Measurements from ENCODE around the gene POU3F1. TPM values are rescaled to one million over a fixed set of nuclear protein-coding genes. Genes with fewer than 3 reads are reported as not detected.

POU3F1 gene
- total and polyA plus RNA-seq, 2 of the 4 experiments (the other 2 are of a cell fraction), result not detected

- Histone ChIP-seq H3K4me2 (ENCODE audit: low read depth, low read length) (no peak overlapping the region), H2AK9ac (replicated peaks; ENCODE audit: low read depth, low read length, poor library complexity) (no peak overlapping the region), H2BK20ac (ENCODE audit: low read depth, low read length) (no peak overlapping the region), H3K14ac (replicated peaks; ENCODE audit: low read depth, low read length) (no peak overlapping the region), H3K4ac (ENCODE audit: low read depth, low read length) (no peak overlapping the region), H2BK5ac (ENCODE audit: low read depth, low read length, poor library complexity, severe bottlenecking) (no peak overlapping the region), H2BK120ac (ENCODE audit: low read depth, low read length) (no peak overlapping the region), H3K4me1 (ENCODE audit: control insufficient read depth, insufficient read depth, low read length) (no peaks in the 10 kb centered on the region), H3K9me1 (ENCODE audit: insufficient read depth, low read length) (no peaks in the 10 kb centered on the region), H4K5ac (ENCODE audit: low read depth, low read length) (no peak overlapping the region), H2AK5ac (ENCODE audit: low read depth, low read length) (no peak overlapping the region), H4K20me1 (ENCODE audit: insufficient read depth, low read length) (no peaks in the 10 kb centered on the region; the same call in 1 of the 2 replicates), H3K36me3 (ENCODE audit: control insufficient read depth, insufficient read depth, low read length) (no peaks in the 10 kb centered on the region), H3K18ac (ENCODE audit: low read depth, low read length) (no peak overlapping the region), H3K9ac (ENCODE audit: low read depth, low read length) (no peak overlapping the region), H3K4me3 (ENCODE audit: insufficient read depth, low read depth, low read length) (no peak overlapping the region), H4K91ac (ENCODE audit: insufficient read depth, low read depth, low read length) (no peak overlapping the region), H3K79me1 (ENCODE audit: low read depth in 1 of 2, low read length in 2 of 2) (no peaks in the 10 kb centered on the region), H3K9me3 (ENCODE audit: control insufficient read depth, insufficient read depth, low read length) (no peaks in the 10 kb centered on the region), H3K27me3 (ENCODE audit: control insufficient read depth, insufficient read depth, low read length) (peaks cover 9% of the 10 kb centered on the region; the same call in 1 of the 2 replicates), H3K56ac (ENCODE audit: extremely low read depth, insufficient read depth, low read length) (no peak overlapping the region), H4K8ac (ENCODE audit: low read depth in 2 of 2, low read length in 2 of 2) (no peak overlapping the region), H2AFZ (replicated peaks; ENCODE audit: low read length, poor library complexity) (no peak overlapping the region), H3K23ac (ENCODE audit: low read depth, low read length) (no peak overlapping the region), H3K27ac (ENCODE audit: insufficient read depth, low read length) (no peak overlapping the region), H2BK15ac (ENCODE audit: low read depth, low read length) (no peak overlapping the region)
- 0% methylated on average over 1 of the region's 6 CpGs; no CpG with 5 or more reads in 1 of the 2 experiments for WGBS, 2 experiments (ENCODE audit: extremely low coverage in 2 of 2, insufficient read length in 1 of 2)
- CTCF ChIA-PET, result no interaction called here
- TF ChIP-seq RFX5 (IDR thresholded peaks at IDR 0.05; ENCODE audit: low read depth, low read length) (no peak), MAZ (IDR thresholded peaks at IDR 0.05; ENCODE audit: borderline replicate concordance, low read depth, low read length) (no peak), RCOR1 (IDR thresholded peaks at IDR 0.05; ENCODE audit: insufficient replicate concordance, low read length) (no peak), RAD21 (IDR thresholded peaks at IDR 0.05; ENCODE audit: low read length) (no peak), ELK1 (IDR thresholded peaks at IDR 0.05; ENCODE audit: borderline replicate concordance, low read depth, low read length) (no peak)
- dilution Hi-C loops (cut with HindIII; ENCODE audit: low sequenced_read_pairs, unreplicated experiment), result no loop called here
- POLR2A ChIA-PET (ENCODE audit: unreplicated experiment), result no interaction called here
- intact Hi-C loops (cut with micrococcal nuclease), result no loop called here
- DNase-seq (no peak), ATAC-seq (ENCODE audit: low read depth) (no peak)
- in situ Hi-C loops (cut with MboI; ENCODE audit: low sequenced_read_pairs), result no loop called here
- no TSS peak for BruUV-seq (replicated peaks)
Observed at GRCh38 chr1:38076455-38076854, 29.9 kb upstream of the POU3F1 start.
